Neural cell (in vitro differentiated cells): ENCODE data around the gene L3MBTL1.

Experiments used
- SMC3 ChIP-seq: fragments of 450-650 bp; conservative IDR thresholded peaks from 2 replicates; pipeline ENCODE4 v1.6.1; 2014; ENCODE audit warnings: antibody characterized with exemption, mild to moderate bottlenecking, moderate library complexity; ENCODE audit not compliant: poor library complexity
- TF ChIP-seq, protein P1 (sequence below): fragments of 450-650 bp; IDR thresholded peaks from 2 replicates; pipeline ENCODE4 v1.5.1; 2014; ENCODE audit warnings: antibody characterized with exemption, mild to moderate bottlenecking, moderate library complexity; ENCODE audit not compliant: poor library complexity, severe bottlenecking

DNA sequence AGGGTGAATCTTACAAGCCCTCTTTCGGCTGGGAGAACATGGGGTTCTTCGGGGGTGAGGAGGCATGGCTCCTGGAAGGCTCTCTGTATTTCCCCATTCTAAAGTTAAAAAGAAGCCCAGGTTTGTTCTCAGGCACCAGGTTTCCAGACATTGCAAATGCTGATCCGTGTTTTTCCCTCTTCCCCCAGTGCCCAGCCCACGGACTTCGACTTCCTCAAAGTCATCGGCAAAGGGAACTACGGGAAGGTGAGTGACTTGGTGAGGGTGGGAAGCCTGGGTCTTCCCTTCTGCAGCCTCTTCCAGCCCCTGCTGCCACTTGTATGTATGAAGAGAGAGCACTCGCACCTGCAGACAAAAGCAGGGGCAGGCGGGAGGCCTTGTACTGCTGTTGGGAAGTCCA lies 60.0 kb downstream of the L3MBTL1 start:
- TF ChIP-seq, protein P1, sequence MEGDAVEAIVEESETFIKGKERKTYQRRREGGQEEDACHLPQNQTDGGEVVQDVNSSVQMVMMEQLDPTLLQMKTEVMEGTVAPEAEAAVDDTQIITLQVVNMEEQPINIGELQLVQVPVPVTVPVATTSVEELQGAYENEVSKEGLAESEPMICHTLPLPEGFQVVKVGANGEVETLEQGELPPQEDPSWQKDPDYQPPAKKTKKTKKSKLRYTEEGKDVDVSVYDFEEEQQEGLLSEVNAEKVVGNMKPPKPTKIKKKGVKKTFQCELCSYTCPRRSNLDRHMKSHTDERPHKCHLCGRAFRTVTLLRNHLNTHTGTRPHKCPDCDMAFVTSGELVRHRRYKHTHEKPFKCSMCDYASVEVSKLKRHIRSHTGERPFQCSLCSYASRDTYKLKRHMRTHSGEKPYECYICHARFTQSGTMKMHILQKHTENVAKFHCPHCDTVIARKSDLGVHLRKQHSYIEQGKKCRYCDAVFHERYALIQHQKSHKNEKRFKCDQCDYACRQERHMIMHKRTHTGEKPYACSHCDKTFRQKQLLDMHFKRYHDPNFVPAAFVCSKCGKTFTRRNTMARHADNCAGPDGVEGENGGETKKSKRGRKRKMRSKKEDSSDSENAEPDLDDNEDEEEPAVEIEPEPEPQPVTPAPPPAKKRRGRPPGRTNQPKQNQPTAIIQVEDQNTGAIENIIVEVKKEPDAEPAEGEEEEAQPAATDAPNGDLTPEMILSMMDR = no peak
- TF ChIP-seq SMC3 = no peak
